ENCODE results near the gene EDIL3.
"Not testable (repeated sequence)": the region's sequence is repeated elsewhere in the genome, so short reads cannot be mapped to it uniquely, and the experiment has no call there.

EDIL3 gene

DNA sequence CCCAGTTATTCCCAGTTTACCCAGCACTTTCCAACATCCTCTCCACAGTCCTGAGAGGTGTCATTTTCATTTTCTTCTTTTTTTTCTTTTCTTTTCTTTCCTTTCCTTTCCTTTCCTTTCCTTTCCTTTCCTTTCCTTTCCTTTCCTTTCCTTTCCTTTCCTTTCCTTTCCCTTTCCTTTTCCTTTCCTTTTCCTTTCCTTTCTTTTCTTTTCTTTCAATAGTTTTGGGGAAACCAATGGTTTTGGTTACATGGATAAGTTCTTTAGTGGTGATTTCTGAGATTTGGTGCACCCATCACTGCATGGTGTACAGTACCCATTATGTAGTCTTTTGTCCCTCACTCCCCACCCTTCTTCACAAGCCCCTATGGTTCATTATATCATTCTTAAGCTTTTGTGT lies 224.0 kb downstream of the EDIL3 start:
- not testable (repeated sequence) for DNase-seq

DNA sequence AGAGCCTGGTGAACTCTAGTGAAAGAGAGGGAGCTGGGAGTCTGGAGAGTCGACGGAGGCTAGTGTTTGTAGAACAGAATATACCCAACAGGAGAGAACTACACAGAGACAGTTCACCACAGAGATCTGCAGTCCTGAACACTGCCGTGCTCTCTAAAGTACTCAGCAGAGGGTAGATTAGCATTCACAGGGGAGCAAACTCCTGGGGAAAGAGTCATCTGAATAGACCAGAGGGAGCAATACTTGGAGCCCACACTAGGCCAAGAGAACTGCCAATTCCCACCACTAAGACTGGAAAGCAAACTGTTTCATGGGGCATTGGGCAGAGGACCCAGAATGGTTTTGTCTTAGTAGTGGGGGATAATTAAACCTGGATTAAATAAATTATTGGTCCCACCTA lies 235.6 kb downstream of the EDIL3 start:
- DNase-seq = no peak

DNA sequence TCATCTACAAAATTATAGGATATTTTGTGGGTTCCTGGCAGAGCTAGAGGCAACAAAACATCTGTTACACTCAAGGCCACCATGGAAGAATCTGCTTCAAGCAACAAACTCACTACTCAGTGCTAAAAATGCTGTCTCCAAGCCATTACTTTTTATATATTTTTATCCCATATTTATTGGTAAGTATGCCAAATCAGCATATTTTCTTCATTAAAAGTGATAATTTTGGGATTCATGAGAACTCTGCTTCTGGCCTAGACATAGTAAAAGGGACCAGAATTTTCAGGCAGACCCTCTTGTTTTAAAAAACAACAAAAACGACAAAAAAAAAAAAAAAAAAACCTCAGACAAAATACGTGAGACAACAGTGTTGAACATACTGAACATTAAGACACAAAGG lies 236.0 kb downstream of the EDIL3 start:
- DNase-seq = no peak

DNA sequence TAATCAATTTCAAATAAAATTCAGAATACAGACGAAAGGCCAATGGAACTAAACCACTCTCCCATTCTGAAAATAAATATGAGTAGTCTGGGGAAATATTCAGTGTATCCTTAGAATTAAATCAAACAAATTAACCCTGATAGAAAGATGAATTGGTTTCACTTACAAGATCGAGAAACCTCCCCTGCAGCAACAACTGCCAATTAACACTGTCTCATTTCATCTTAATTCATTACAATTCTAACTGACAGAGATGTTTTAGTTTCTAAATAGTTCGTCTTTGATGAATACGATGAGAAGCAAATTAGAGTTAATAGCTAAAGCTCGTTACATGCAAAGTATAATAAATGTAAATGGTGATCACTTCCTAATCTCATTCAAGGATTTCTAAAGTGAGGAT lies 247.1 kb downstream of the EDIL3 start:
- DNase-seq = no peak

DNA sequence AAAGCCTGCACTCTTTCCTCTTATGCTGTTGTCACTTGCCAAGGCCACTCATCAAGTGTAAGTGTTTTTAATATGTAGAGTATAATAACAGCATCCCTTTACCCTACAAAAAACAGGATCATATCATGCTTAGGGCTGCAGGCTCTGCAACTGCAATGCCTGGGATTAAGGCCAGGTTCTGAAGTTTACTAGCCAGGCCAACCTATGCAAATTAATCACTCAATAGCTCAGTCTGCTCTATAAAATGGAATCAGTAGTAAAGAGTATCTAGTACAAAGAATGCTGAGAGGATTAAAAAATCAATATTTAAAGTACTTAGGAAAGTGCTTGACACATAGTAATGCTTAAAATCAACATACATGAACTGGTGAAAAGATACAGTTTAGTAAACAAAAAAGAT lies 253.3 kb downstream of the EDIL3 start:
- no peak for DNase-seq

DNA sequence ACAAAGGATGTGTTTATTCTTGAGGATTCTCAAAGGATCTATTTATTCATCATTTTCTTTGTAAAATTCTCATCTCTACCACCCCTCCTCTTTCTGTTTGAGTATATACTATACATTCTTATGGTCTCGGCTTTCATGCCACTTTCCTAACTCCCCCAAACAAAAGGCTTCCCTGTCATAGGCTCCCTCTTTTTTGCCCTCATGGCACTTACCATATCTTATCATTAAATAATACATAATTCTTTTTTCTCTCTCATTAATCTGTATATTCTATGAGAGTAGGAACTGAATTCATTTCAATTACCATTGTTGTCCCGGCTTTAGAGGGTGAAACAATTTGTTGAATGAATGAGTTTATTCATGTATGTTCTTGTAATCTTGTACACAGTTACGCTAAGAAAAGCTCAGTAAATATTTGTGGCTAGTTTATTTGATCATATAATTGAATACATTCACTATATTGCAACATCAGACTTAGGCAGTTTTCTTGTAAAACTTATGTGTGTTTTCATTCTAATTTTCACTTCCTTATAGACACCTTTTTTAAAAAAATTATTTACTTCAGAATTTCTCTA lies 254.6 kb downstream of the EDIL3 start:
- DNase-seq = no peak

DNA sequence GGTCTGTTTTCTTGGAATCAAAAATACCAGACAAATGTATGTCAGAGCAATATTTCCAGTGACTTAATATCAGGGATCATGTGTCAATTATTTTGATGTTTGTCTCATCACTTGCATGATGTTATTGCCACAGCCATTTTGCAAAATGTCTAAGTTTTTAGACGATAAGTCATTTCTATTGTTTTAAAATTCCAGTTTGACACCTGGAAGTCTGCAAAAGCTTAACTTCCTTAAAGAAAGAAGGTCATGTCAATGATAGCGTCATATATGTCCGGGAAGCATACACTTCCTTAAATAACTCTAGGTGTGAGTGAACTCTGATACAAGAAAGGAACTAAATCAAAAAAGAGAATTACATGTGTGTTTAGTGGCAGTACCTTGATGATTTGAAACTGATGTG lies 259.5 kb downstream of the EDIL3 start:
- DNase-seq = no peak

DNA sequence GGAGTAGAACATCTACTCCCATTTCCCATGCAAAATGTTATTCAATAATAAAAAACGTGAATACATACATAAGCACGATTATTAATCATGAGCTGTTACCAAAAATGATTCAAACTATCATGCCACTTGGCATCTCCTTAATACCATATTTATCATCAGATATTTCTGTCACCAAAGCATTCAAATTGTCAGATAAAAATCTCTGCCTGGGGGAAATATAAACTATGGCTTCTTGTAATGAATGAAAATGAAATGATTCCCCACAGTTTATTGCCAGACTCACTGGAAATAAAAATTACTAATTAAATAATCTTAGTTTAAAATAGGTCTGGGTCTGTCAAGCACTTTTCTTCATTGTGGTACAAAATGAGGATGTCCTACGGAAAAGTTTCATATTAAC lies 265.4 kb downstream of the EDIL3 start:
- DNase-seq = no peak

DNA sequence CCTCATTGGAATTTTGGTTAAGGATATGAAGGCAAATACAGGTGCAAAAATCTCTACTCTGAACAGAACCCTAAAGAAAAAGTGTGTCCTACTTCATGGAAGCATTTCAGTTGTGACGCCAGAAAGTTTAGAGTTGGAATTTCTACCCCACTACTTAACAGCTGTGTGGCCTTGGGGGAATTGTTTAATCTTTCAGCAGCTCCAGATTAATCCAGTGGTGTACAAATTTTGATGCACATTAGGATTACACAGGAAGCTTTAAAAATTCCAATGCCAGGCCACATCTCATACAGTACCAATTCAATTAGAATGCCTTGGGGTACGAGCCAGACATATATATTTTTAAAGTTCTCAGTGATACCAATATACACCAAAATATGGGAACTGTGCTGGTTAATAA lies 266.1 kb downstream of the EDIL3 start:
- no peak for DNase-seq

DNA sequence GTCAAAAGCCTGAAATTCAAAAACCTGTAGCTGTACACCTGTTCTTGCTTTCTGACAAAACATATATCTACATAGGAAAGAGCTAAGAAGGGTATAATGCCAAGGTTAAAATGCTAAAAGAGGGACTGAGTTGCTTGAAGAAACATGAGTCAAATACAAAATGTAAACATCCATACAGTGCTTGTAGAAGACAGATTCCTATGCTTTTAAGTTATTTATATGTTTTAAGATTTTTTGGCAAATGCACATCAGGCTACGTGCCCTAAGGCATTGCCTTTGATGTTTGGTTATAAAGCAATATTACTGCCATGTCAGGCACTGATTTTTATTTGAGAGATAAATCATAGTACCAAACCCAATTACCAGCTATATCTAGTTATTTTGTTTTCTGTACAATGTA lies 269.0 kb downstream of the EDIL3 start:
- no peak for DNase-seq

DNA sequence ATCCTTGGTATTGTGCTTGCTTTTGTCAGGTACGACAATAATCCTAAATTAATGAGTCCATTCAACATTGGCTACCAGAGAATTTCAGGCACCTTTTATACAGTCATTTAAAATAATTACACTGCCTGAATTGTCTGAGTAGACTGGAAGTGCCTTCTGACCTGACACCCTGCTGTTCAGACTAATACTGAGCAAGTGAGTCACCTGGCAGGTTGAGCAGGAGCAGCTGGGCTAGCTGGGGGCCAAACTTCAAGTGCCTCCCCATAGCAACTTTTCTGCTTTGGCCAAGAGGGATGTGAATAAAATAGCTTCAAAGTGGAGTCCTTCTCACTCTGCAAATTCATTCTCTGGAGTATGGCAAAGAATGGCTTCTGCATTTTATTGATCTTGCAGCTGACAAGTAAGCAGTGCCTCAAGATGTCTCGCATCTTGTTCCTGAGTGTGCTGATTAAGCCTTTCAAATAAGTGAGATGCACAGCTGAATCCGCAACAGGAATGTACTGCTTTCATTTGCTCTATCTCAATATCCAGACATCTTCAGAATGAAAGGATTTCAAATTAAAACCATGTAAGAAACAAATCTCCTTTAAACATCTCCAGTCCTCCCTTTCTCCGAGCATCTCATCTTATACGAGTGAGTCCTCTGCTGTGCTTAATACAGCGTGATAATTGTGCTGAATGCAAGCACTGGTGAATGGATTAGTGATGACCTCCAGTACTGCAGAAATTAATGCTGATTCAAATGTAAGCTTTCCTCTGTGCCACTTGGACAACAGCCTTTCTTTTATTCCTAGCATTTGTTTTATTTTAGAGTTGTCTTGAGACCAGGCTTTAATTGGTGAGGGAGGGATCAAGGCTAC lies 271.2 kb downstream of the EDIL3 start:
- DNase-seq = peak; percentile 15

DNA sequence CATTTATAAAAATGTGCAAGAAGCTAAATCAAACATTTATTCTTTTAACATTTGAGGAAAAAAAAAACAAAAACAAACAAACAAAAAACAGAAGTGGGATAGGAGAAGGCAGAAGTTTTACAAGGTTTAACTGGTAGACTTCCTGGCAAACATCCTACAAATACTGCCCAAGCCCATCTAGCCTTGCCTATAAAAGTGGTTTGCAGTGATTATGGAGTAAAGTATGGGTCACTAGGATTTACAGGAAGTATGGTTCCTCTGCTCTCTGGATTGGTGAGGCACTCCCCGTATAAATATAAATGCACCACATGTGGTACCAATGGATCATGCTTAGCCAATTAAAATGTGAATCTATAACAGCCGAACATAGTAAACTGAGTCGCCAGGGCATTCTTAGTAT lies 291.9 kb downstream of the EDIL3 start:
- DNase-seq = no peak

DNA sequence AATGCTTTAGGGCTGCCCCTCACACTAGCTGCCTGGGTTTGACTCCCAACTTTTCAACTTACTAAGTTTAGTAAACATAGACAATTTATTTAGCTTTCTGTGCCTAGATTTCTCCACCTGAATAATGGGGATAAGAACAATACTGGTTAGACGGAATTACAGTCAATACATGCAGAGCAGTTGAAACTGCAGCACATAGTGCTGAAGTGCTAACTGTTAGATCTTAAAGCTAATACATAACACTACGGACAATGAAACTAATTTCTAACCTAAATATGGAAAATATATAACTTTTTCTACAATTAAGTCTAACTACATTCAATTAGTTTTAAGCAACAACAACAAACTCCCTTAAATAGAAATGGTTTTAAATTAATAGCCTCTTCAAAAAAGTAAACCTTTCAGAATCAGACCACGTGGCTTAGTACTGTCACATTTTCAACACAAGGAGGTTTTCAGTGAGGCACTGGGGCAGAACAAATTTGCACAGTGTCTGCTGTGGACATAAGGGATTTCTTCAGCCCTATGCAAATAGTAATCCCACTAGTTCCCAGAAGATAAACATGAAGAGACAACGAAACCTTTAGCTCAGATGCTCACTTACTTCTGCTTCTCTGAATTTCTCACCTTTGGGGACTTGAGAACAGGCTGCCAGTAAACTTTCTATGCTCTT lies 293.4 kb downstream of the EDIL3 start:
- no peak for DNase-seq

DNA sequence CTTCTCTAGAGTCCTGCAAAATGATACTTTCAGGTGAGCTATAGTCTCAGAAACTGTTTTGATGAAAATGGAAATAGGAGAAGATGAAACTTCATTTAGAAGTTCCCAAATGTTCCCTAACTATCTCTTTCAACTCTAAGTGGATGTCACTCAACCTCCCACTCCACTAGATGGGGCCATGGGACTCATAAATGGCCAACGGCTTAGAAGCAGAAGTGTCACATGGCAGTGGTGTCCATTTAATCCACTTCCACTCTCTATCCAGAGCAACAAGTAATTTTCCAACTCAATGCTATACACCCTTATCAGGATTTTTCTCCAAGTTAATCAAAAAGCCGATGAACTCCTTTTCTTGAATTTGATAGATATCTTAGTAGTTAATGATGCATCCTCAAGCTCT lies 295.7 kb downstream of the EDIL3 start:
- DNase-seq = peak; percentile 14

DNA sequence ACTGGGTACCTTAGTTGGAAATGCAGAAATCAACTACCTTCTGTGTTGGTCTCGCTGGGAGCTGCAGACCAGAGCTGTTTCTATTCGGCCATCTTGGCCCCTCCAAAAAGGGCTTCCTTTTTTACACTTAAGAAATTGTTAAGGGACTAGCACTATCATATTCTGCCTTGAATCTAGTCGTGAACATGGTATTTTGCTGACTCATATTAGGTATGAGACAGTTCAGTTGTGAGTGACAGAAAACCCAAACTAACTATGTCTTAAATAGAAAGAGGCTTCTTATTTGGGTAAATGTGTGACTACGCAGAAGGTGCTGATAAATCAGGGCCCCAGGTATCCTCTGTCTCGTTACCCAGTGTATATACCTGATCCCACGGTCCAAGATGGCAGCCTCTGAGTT lies 298.2 kb downstream of the EDIL3 start:
- peak; percentile 48 for DNase-seq

DNA sequence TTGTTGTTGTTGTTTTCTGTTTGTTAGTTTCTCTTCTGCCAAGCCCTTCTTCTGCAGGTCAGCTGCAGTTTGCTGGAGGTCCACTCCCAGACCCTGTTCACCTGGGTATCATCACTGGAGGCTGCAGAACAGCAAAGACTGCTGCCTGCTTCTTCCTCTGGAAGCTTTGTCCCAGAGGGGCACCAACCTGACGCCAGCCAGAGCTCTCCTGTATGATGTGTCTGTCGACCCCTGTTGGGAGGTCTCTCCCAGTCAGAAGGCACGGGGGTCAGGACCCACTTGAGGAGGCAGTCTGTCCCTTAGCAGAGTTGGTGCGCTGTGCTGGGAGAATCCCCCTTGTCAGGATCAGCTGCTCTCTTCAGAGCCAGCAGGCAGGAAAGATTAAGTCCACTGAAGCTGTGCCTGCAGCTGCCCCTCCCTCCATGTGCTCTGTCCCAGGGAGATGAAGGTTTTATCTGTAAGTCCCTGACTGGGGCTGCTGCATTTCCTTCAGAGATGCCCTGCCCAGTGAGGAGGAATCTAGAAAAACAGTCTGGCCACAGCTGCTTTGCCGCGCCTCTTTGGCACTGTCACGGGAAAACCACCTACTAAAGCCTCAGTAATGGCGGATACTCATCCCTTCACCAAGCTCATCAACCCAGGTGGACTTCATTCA lies 299.2 kb downstream of the EDIL3 start:
- no peak for DNase-seq

DNA sequence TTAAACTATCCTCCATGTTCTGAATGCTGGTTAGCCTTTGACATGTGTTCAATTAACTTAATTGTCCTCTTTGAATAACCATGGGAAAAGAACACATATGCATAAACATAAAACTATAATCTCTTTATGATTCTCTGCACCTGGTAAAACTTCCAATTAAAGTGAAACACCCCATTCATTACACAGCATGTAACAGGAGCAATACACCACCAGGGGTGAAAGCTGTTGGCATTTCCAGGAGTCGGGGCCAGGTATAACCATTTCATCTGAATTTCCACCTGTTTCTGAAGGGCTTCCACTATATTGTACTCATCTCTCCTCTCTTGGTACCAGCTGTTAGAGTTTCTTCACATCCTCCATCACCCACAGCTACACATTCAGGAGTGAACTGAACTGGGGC lies 303.8 kb downstream of the EDIL3 start:
- DNase-seq = no peak

DNA sequence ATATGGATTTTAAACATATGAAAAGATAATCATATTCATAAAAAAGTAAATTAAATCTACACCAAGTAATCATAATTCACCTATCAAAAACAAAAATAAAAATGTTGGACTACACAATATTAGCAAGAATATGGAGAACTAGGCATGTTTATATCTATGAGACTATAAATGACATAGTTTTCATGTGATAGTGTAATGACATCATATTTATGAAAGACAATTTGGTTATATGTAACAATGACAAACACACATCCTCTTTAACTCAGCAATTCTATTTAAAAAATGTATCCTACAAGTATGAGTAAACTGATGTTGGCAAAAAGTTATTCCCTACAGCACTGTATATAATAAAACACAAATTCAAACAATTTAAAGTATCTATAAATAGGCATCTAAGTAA lies 312.3 kb downstream of the EDIL3 start:
- no peak for DNase-seq

DNA sequence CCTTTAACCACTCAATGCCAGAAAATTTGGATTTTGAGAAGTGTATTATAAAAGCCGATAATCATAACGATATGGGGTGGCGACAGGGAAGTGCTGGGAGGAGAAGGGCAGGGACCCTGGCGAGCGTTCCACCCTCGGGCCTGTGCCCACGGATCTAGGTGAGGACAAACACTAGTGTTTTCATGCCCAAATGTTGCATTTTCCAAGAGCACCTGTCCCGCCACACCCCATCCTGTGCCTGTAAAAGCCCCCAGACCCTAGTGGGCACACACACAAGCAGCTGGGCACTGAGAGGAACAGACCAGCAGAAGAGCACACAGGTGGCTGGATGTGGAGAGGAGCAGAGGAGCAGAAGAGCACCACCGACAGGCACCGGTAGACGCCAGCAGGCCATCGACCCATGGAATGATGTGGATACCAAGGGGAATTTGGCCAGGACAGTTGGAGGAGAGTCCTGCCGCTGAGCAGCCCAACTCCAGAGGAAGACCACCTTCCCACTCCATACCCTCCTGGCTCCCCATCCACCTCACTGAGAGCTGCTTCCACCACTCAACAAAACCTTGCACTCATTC lies 315.0 kb downstream of the EDIL3 start:
- DNase-seq = no peak

DNA sequence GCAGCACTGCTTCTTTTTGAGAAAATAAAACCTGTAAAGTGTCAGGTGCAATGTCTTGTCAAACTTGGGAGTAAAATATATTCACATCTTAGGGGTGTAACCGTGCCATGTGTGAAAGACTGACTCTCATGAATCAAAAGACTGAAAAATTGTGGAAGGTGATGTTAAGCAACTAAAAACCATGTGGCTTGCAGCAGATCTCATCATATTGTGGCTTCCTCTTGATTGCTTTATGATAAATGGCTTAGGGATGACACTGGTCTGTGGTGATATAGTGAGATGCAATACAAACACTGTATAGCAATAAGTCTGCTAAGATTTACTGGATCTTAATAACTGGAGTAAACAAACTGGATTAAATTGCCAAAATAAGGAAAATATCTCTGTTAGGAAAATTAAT lies 321.6 kb downstream of the EDIL3 start:
- DNase-seq = no peak

DNA sequence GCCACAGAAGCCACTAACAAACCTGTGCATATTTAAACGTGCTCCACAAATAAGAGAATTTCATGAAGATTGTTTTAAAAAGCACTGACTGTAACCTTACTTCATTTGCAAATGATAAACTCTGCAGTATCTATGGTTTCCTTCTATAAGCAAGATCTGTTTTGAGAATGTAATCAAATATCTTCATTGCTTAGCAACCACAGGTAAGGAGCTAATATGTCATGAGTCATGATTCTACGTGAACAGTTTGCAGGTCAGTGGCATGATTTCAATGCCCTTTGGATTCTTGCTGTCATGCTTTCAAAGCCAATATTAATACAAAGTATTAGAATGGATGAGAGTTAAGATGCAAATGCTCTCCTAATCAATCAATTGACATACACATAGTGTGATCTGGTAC lies 325.0 kb downstream of the EDIL3 start:
- no peak for DNase-seq

DNA sequence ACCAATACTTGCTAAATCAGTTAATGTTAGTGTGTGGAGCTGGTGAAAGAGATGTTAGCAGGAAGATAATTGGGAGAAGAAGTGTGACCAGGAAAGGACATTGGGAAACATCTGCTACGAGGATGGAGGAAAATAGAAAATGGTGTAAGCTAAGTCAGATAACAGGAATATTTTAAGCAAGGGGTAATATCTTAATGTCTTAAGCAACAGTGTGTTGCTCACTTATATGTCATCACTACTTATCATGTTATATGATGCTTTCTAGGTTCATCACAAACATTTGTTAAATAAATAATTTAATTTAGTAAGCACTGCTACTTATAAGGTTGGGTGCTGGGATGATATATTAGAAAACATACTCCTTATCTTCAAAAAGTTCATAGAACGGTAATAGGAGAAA lies 326.1 kb downstream of the EDIL3 start:
- DNase-seq = no peak

DNA sequence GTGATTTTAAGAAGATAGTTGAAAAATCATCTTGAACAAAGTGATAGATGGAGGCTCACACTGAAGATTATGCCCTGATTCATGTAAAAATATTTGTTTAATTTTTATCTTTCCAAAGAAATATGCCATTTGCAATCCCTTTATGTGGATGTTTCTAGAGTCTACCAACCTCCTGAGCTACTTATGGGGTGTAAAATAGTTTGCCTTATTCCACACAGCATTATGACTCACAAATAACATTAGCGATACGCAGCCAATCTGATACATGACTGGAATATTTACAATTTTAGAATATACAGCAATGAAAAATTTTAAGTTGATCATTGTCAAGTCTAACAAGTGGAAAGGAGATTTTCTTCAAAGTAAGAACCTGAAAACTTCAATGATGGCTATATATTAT lies 327.5 kb downstream of the EDIL3 start:
- no peak for DNase-seq

All from fibroblast of skin of abdomen (primary cell).